Measurements from ENCODE around the gene TRIP4. TPM values are rescaled to one million over a fixed set of nuclear protein-coding genes. Genes with fewer than 3 reads are reported as not detected.

The TRIP4 gene
- polyA plus RNA-seq, 2 of the 4 experiments (the other 2 are of a cell fraction): 24.8 to 34.9 TPM

DNA sequence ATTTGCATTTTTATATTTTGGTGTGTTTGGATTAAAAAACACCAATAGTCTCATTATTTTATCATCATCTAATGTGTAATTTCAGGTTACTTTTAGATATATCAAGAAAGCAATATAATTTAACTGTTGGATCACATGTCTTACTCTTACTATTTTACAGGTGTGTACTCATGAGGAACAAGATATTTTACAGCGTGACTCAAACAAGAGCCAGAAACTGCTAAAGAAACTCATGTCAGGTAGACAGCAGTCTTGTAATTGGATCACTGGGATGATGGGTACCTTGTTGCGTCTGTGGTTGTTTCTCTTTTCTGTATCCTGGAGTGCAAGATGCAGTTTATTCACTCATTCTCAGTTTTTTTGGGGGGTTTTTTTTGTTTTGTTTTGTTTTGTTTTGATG lies 12.9 kb downstream of the TRIP4 start:
- ChIA-PET CTCF (interaction anchor here (0.6 to 2.6 kb wide), 2 partner anchors 13 to 183 kb away, joined by 3 to 7 read pairs; partner anchors contain the start of gene TRIP4), POLR2A (no interaction called here)
- no peak for ATAC-seq
- no peak for DNase-seq (ENCODE audit: low read depth in 1 of 2, low spot score in 1 of 2)
- Histone ChIP-seq H3K4me1 (peaks cover 14% of the 10 kb centered on the region), H3K27ac (no peak overlapping the region), H3K4me3 (no peak overlapping the region), H3K4me2 (no peak overlapping the region), H3K9me3 (no peaks in the 10 kb centered on the region)
- WGBS (ENCODE audit: missing lambda C conversion rate): 95% methylated on average over 2 of the region's 2 CpGs
- TF ChIP-seq GATA3 (IDR thresholded peaks at IDR 0.05; ENCODE audit: borderline replicate concordance) (no peak), FOSB (CRISPR knock-in tag; IDR thresholded peaks at IDR 0.05) (no peak), PBX3 (IDR thresholded peaks at IDR 0.05) (no peak), CBX8 (IDR thresholded peaks at IDR 0.05) (no peak), CHD4 (IDR thresholded peaks at IDR 0.05; ENCODE audit: borderline replicate concordance) (no peak), KDM1A (IDR thresholded peaks at IDR 0.05; ENCODE audit: low read depth) (no peak), REST (IDR thresholded peaks at IDR 0.05) (no peak), NPAS2 (CRISPR knock-in tag; IDR thresholded peaks at IDR 0.05; ENCODE audit: borderline replicate concordance) (no peak), HDAC2 (IDR thresholded peaks at IDR 0.05) (no peak), SMC3 (IDR thresholded peaks at IDR 0.05) (no peak), POLR2A (IDR thresholded peaks at IDR 0.05; ENCODE audit: low read length) (no peak), NFE2L2 (conservative IDR thresholded peaks at IDR 0.05; ENCODE audit: low read length) (no peak), FOXS1 (CRISPR knock-in tag; IDR thresholded peaks at IDR 0.05) (no peak), ESRRA (IDR thresholded peaks at IDR 0.05; ENCODE audit: borderline replicate concordance, low read length) (no peak), HOXA7 (CRISPR knock-in tag; IDR thresholded peaks at IDR 0.05) (no peak), EHMT2 (IDR thresholded peaks at IDR 0.05; ENCODE audit: low read depth) (no peak), JUN (IDR thresholded peaks at IDR 0.05) (no peak)
- TF ChIP-seq, protein P1, sequence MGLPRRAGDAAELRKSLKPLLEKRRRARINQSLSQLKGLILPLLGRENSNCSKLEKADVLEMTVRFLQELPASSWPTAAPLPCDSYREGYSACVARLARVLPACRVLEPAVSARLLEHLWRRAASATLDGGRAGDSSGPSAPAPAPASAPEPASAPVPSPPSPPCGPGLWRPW (IDR thresholded peaks at IDR 0.05): no peak
- TF ChIP-seq, protein P2, sequence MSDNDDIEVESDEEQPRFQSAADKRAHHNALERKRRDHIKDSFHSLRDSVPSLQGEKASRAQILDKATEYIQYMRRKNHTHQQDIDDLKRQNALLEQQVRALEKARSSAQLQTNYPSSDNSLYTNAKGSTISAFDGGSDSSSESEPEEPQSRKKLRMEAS (IDR thresholded peaks at IDR 0.05): no peak
- FAIRE-seq: peak; percentile 65

DNA sequence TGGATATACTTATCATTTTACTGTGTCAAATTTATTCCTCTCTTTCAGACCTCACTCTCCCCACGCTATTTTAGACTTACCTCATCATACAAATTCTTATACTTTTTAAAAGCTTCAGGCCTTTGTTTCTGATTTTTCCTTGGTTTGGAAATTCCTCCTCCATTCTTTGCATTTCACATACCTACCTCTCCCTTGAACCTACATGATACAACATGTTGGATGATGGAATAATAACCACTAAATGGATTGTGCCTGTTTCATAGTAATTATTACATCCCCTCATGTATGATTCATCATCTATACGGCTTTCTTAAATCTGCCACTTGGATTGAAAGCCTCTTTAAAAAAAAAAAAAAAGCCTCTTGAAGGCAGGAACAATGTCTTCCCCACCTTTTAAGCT lies 24.6 kb downstream of the TRIP4 start:
- Histone ChIP-seq H3K4me2 (no peak overlapping the region), H3K4me1 (no peaks in the 10 kb centered on the region), H3K9me3 (no peaks in the 10 kb centered on the region), H3K4me3 (no peak overlapping the region), H3K27ac (no peak overlapping the region)
- FAIRE-seq: peak; percentile 95
- POLR2A ChIA-PET: no interaction called here
- CTCF ChIA-PET: interaction anchor here (1.0 to 2.0 kb wide), 4 partner anchors 14 to 270 kb away, joined by 5 to 6 read pairs (median 5); partner anchors contain the start of gene TRIP4
- TF ChIP-seq ESRRA (IDR thresholded peaks at IDR 0.05; ENCODE audit: borderline replicate concordance, low read length) (no peak), KDM5A (IDR thresholded peaks at IDR 0.05) (no peak), MYC (IDR thresholded peaks at IDR 0.05; ENCODE audit: borderline replicate concordance, low read length) (no peak), KDM1A (IDR thresholded peaks at IDR 0.05; ENCODE audit: low read depth) (no peak), POLR2AphosphoS2 (conservative IDR thresholded peaks at IDR 0.05; ENCODE audit: low read length) (no peak), NPAS2 (CRISPR knock-in tag; IDR thresholded peaks at IDR 0.05; ENCODE audit: borderline replicate concordance) (no peak), HOXA7 (CRISPR knock-in tag; IDR thresholded peaks at IDR 0.05) (no peak), ZFP36 (IDR thresholded peaks at IDR 0.05; ENCODE audit: borderline replicate concordance, partially characterized antibody) (no peak), ZSCAN20 (CRISPR knock-in tag; IDR thresholded peaks at IDR 0.05) (no peak)
- TF ChIP-seq, protein P1 (IDR thresholded peaks at IDR 0.05): no peak
- TF ChIP-seq, protein P3, sequence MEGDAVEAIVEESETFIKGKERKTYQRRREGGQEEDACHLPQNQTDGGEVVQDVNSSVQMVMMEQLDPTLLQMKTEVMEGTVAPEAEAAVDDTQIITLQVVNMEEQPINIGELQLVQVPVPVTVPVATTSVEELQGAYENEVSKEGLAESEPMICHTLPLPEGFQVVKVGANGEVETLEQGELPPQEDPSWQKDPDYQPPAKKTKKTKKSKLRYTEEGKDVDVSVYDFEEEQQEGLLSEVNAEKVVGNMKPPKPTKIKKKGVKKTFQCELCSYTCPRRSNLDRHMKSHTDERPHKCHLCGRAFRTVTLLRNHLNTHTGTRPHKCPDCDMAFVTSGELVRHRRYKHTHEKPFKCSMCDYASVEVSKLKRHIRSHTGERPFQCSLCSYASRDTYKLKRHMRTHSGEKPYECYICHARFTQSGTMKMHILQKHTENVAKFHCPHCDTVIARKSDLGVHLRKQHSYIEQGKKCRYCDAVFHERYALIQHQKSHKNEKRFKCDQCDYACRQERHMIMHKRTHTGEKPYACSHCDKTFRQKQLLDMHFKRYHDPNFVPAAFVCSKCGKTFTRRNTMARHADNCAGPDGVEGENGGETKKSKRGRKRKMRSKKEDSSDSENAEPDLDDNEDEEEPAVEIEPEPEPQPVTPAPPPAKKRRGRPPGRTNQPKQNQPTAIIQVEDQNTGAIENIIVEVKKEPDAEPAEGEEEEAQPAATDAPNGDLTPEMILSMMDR (IDR thresholded peaks at IDR 0.05): no peak
- no peak for ATAC-seq
- DNase-seq (ENCODE audit: low read depth in 1 of 2, low spot score in 1 of 2): no peak
- WGBS (ENCODE audit: missing lambda C conversion rate): 90% methylated on average over 2 of the region's 2 CpGs
